G401 (cell line): ENCODE results near the gene GLT8D2. TPM values are rescaled to one million over a fixed set of nuclear protein-coding genes. Genes with fewer than 3 reads are reported as not detected.

Experiments used
- DNase-seq: peaks from one replicate; pipeline ENCODE4 v3.0.0-alpha.2; 2015; ENCODE audit warnings: low spot score
- in situ Hi-C: cut with HindIII; loops from 2 replicates; pipeline ENCODE4 v1.10.0; 2016; ENCODE audit warnings: low sequenced_read_pairs, mixed read lengths
- total RNA-seq: library from RNA; depleted of rRNA; stranded (reverse); fragments of >200 nt; shearing (Covaris generic); gene quantifications from 2 replicates; pipeline ENCODE4 v1.2.3, GENCODE V29; 2014

Gene GLT8D2
- total RNA-seq, 1 experiment from 2014 or later = 19.2 TPM

GRCh38 chr12:104010606-104011169 is 39.3 kb downstream of the GLT8D2 start:
- in situ Hi-C loops = no loop called here
- peak; percentile 4 for DNase-seq

GRCh38 chr12:104010121-104010520 is 39.9 kb downstream of the GLT8D2 start:
- in situ Hi-C loops = no loop called here
- DNase-seq = no peak

- DNase-seq = no peak
- in situ Hi-C loops = no loop called here
These were observed 43.1 kb downstream of the GLT8D2 start for GRCh38 chr12:104006929-104007328.

- in situ Hi-C loops = no loop called here
- no peak for DNase-seq
These were observed 46.4 kb downstream of the GLT8D2 start for GRCh38 chr12:104003596-104003995.

- DNase-seq = no peak
- in situ Hi-C loops = no loop called here
These were observed 47.3 kb downstream of the GLT8D2 start for GRCh38 chr12:104002686-104003085.

GRCh38 chr12:104000807-104001434 is 49.1 kb downstream of the GLT8D2 start:
- in situ Hi-C loops = no loop called here

GRCh38 chr12:103998976-103999375 is 51.0 kb downstream of the GLT8D2 start:
- no peak for DNase-seq
- in situ Hi-C loops = no loop called here

More at GRCh38 chr12:104000807-104001434, 49.1 kb downstream of the GLT8D2 start:
- DNase-seq = no peak

GRCh38 chr12:103997286-103997900 is 52.6 kb downstream of the GLT8D2 start:
- in situ Hi-C loops = no loop called here
- DNase-seq = no peak

GRCh38 chr12:103996595-103996994 is 53.4 kb downstream of the GLT8D2 start:
- in situ Hi-C loops = no loop called here

GRCh38 chr12:103994235-103994634 is 55.8 kb downstream of the GLT8D2 start:
- in situ Hi-C loops = no loop called here
- no peak for DNase-seq

More at GRCh38 chr12:103996595-103996994, 53.4 kb downstream of the GLT8D2 start:
- no peak for DNase-seq

- DNase-seq = no peak
- in situ Hi-C loops = no loop called here
These were observed 63.2 kb downstream of the GLT8D2 start for GRCh38 chr12:103986829-103987228.

GRCh38 chr12:103978384-103978982 is 71.5 kb downstream of the GLT8D2 start:
- no peak for DNase-seq
- in situ Hi-C loops = no loop called here

GRCh38 chr12:103975368-103975767 is 74.6 kb downstream of the GLT8D2 start:
- no peak for DNase-seq
- in situ Hi-C loops = no loop called here

GRCh38 chr12:103973909-103974308 is 76.1 kb downstream of the GLT8D2 start:
- in situ Hi-C loops = no loop called here
- no peak for DNase-seq

- in situ Hi-C loops = no loop called here
- DNase-seq = no peak
These were observed 80.6 kb downstream of the GLT8D2 start for GRCh38 chr12:103969391-103969790.

- in situ Hi-C loops = no loop called here
These were observed 83.3 kb downstream of the GLT8D2 start for GRCh38 chr12:103966736-103967135.

GRCh38 chr12:103965590-103966504 is 84.1 kb downstream of the GLT8D2 start, which contains the start of gene TDG:
Gene TDG, plus strand, starts transcription at chr12:103965872. Its CDS starts 166 bp downstream, at chr12:103966038.
- peak; percentile 98 for DNase-seq
- in situ Hi-C loops = no loop called here

More at GRCh38 chr12:103966736-103967135, 83.3 kb downstream of the GLT8D2 start:
- no peak for DNase-seq

- in situ Hi-C loops = no loop called here
These were observed 84.8 kb downstream of the GLT8D2 start for GRCh38 chr12:103965255-103965589.

GRCh38 chr12:103964805-103965204 is 85.2 kb downstream of the GLT8D2 start:
- peak; percentile 12 for DNase-seq
- in situ Hi-C loops = no loop called here

More at GRCh38 chr12:103965255-103965589, 84.8 kb downstream of the GLT8D2 start:
- DNase-seq = peak; percentile 9
